Tibial artery (tissue), 4 donors: ENCODE measurements around the gene PCSK2.

Source experiments
- DNase-seq, 2 donors: peaks; one replicate each; pipeline ENCODE4 v3.0.0-alpha.2; 2019
- H3K27ac ChIP-seq, 2 donors: fragments of 200-600 bp; sonication (generic) in 1 of 2; 1 replicate in 1 of 2; 2 replicates in 1 of 2; pipeline ENCODE4 v1.5.1; 2018 to 2019; ENCODE audit warnings: mild to moderate bottlenecking in 1 of 2
- H3K27me3 ChIP-seq, 2 donors: fragments of 200-600 bp; sonication (generic) in 1 of 2; one replicate each; pipeline versions ENCODE4 v1.5.1 to v1.6.0; 2016 to 2019
- H3K36me3 ChIP-seq, 3 donors: fragments of 200-600 bp; sonication (generic) in 2 of 3; one replicate each; pipeline ENCODE4 v1.5.1; 2016 to 2019; ENCODE audit warnings: mild to moderate bottlenecking in 2 of 3
- H3K4me1 ChIP-seq, 4 donors: fragments of 200-600 bp; sonication (generic) in 2 of 4; 1 replicate in 3 of 4; 2 replicates in 1 of 4; pipeline ENCODE4 v1.5.1; 2016 to 2019
- H3K4me3 ChIP-seq, 2 donors: fragments of 200-600 bp; sonication (generic) in 1 of 2; 1 replicate in 1 of 2; 2 replicates in 1 of 2; pipeline ENCODE4 v1.5.1; 2018 to 2019; ENCODE audit warnings: mild to moderate bottlenecking in 2 of 2
- H3K9me3 ChIP-seq, 3 donors: fragments of 200-600 bp; sonication (generic) in 1 of 3; one replicate each; pipeline ENCODE4 v1.5.1; 2016 to 2019
- intact Hi-C: fragments of 100-400 bp; cut with DNase I; formaldehyde crosslinking; loops from one replicate; pipeline ENCODE4 v1.15.0; 2023; ENCODE audit warnings: low total_unique reads
- TF ChIP-seq, protein P1 (sequence below), 2 experiments: fragments of 200-600 bp in 1 of 2; fragments of 450-650 bp in 1 of 2; IDR thresholded peaks; one replicate each; pipeline ENCODE4 v1.5.1; 2017 to 2019; ENCODE audit warnings: antibody characterized with exemption in 2 of 2, mild to moderate bottlenecking in 1 of 2, moderate library complexity in 1 of 2

PCSK2 gene

DNA sequence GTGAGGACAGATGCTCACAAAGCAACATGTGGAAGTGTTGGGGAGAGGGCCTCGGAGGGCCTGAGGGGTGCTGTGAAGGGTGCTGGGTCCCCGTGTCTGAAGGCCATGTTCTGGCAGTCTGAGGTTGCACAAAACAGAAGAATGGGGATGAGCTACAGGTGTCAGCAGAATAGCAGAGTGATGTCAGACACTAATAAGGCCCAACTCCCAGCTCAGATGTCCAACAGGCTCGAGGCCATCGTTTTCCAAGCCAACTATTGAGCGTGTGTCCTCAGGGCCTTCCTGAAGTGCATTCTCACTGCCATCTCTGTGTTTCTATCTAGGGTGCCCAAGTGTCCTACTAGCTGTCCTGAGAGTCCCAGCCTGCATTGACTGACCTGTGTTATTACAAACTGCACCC is 296.5 kb downstream of the PCSK2 start:
- intact Hi-C loops: no loop called here
- Histone ChIP-seq H3K27me3 (no peaks in the 10 kb centered on the region), H3K36me3 (no peaks in the 10 kb centered on the region), H3K27ac (no peak overlapping the region), H3K4me3 (no peak overlapping the region), H3K4me1 (no peaks in the 10 kb centered on the region), H3K9me3 (no peaks in the 10 kb centered on the region)
- TF ChIP-seq, protein P1, sequence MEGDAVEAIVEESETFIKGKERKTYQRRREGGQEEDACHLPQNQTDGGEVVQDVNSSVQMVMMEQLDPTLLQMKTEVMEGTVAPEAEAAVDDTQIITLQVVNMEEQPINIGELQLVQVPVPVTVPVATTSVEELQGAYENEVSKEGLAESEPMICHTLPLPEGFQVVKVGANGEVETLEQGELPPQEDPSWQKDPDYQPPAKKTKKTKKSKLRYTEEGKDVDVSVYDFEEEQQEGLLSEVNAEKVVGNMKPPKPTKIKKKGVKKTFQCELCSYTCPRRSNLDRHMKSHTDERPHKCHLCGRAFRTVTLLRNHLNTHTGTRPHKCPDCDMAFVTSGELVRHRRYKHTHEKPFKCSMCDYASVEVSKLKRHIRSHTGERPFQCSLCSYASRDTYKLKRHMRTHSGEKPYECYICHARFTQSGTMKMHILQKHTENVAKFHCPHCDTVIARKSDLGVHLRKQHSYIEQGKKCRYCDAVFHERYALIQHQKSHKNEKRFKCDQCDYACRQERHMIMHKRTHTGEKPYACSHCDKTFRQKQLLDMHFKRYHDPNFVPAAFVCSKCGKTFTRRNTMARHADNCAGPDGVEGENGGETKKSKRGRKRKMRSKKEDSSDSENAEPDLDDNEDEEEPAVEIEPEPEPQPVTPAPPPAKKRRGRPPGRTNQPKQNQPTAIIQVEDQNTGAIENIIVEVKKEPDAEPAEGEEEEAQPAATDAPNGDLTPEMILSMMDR (IDR thresholded peaks at IDR 0.05): no peak
- DNase-seq: no peak

DNA sequence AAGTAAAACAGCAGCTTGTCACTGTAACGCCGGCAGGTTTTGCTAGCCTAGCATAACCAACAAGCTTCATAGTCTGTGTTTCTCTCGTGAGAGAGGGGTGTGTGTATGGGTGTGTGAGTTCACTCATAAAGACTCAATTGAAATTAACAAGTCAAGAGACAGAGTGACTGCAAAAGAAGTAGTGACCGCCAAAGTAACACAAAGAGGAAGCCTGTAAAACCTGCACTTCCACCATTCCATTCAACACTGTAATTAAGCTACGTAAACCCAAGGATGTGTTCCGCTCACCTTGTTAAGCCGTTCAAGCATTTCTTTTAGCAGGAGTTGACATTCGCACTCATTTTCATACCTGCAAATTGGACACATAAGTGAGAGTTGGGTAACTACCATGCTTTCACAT is 297.7 kb downstream of the PCSK2 start:
- no peak overlapping the region for H3K4me3 ChIP-seq
- intact Hi-C loops: no loop called here
- H3K36me3 ChIP-seq: no peaks in the 10 kb centered on the region
- no peak for DNase-seq
- no peaks in the 10 kb centered on the region for H3K9me3 ChIP-seq
- no peak overlapping the region for H3K27ac ChIP-seq
- TF ChIP-seq, protein P1 (IDR thresholded peaks at IDR 0.05): no peak
- no peaks in the 10 kb centered on the region for H3K4me1 ChIP-seq
- no peaks in the 10 kb centered on the region for H3K27me3 ChIP-seq

DNA sequence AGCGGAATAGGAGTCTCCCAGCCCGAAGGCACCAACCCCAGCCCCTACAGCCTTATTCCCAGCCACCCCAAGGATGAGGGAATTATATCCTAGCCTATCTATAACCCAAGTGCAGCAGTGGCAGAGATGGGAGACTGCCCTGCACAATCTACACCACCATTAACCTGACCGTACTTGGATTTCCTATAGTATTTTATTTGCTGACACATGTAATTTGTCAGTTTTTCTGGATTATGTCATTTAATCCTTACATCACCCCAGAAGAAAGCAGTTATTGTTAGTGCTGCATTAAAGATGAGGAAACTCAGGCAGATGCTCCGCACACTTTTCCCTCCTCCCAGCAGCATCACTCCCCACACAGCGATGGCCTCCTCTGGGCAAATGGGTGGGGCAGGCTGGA is 298.3 kb downstream of the PCSK2 start:
- no peaks in the 10 kb centered on the region for H3K36me3 ChIP-seq
- H3K27ac ChIP-seq: no peak overlapping the region
- no peaks in the 10 kb centered on the region for H3K27me3 ChIP-seq
- intact Hi-C loops: no loop called here
- TF ChIP-seq, protein P1 (IDR thresholded peaks at IDR 0.05): no peak
- no peaks in the 10 kb centered on the region for H3K9me3 ChIP-seq
- H3K4me1 ChIP-seq: no peaks in the 10 kb centered on the region
- no peak overlapping the region for H3K4me3 ChIP-seq
- no peak for DNase-seq

DNA sequence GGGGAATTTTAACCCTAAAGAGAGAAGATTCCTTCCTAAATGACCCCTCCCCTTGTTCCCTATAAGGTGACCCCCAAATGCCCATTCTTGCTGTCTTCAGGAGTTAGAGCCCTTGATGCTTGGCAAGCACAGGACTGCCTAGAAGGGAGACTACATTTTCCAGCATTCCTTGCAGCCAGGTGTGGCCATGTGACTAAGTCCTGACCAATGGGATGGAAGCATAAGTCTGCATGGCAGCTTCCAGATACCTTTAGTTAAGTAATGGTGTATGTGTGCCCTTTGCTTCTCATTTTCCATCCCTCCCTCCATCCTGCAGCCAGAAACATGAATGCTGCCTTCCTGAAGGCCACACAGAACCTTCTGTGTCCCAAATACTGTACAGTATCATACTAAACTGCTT is 298.8 kb downstream of the PCSK2 start:
- Histone ChIP-seq H3K9me3 (no peaks in the 10 kb centered on the region), H3K27ac (no peak overlapping the region), H3K4me1 (peaks cover 0 to 3% (median 0%) of the 10 kb centered on the region in 4 donors), H3K36me3 (no peaks in the 10 kb centered on the region), H3K27me3 (no peaks in the 10 kb centered on the region), H3K4me3 (no peak overlapping the region)
- intact Hi-C loops: no loop called here
- TF ChIP-seq, protein P1 (IDR thresholded peaks at IDR 0.05): no peak
- no peak for DNase-seq

DNA sequence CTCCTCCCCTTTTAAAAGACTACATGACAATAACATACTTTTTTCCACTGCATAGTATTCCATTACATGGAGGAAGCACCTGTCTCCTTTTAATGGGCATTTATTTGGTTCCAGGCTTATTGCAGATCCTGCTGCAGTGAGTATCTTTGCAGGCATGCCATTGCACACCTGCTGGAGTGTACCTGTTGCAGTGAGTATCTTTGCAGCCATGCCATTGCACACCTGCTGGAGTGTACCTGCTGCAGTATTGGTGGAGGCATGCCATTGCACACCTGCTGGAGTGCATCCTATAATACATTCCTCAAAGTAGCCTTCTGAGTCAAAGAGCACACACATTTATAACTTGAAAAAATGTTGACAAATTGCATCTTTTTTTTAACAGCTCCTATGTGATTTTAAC is 302.7 kb downstream of the PCSK2 start:
- TF ChIP-seq, protein P1 (IDR thresholded peaks at IDR 0.05): no peak
- peaks cover 0 to 12% (median 0%) of the 10 kb centered on the region in 4 donors for H3K4me1 ChIP-seq
- H3K27ac ChIP-seq: no peak overlapping the region
- no peak overlapping the region for H3K4me3 ChIP-seq
- no peak for DNase-seq
- H3K27me3 ChIP-seq: no peaks in the 10 kb centered on the region
- H3K36me3 ChIP-seq: no peaks in the 10 kb centered on the region
- intact Hi-C loops: no loop called here
- no peaks in the 10 kb centered on the region for H3K9me3 ChIP-seq

DNA sequence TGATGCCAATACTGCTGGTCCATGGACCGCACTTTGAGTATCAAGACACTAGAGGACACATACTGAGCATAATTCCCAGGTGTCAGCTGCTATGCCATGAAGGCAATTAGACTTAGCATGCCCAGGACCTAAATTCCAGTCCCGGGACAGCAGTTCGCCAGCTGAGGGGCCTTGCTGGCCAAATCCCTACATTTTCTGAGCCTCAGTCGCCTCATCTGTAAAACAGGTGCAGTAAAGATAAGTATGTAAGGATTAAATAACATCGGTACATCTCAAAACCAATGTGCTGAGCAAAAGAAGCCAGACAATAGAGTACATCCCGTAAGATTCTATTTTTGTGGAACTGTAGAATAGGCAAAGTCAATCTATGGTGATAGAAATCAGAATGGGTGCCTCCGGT is 303.3 kb downstream of the PCSK2 start:
- no peak overlapping the region for H3K27ac ChIP-seq
- TF ChIP-seq, protein P1 (IDR thresholded peaks at IDR 0.05): no peak
- H3K36me3 ChIP-seq: no peaks in the 10 kb centered on the region
- no peak for DNase-seq
- no peaks in the 10 kb centered on the region for H3K27me3 ChIP-seq
- intact Hi-C loops: no loop called here
- H3K9me3 ChIP-seq: no peaks in the 10 kb centered on the region
- H3K4me1 ChIP-seq: peaks cover 0 to 12% (median 0%) of the 10 kb centered on the region in 4 donors
- peak overlapping the region in 1 of 2 donors; percentile 73 for H3K4me3 ChIP-seq
